ENCODE results near the gene NR2C2.
A peak's percentile ranks its signal among the peaks of the same experiment; 100 is the strongest.

NR2C2 gene

DNA sequence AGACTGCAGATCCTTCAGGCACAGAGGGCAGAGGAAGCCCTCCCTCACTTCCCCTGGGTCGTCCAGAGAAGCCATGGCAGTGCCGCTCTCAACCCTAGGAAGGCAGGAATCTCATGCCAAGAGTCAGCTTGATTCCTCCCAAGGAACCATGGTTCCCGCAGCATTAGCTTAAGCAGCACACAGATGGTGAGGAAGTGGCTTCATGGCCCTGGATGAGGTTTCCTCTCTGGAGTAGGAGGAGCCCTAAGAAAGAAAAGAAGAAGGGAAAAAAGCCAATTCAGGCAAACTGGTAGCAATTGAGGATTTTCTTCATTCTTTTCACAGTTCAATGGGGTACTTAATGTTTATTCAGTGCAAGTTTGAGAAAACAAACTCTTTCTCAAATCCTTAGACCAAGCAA, 148.7 kb downstream of the NR2C2 start:
- TF ChIP-seq, protein P1, sequence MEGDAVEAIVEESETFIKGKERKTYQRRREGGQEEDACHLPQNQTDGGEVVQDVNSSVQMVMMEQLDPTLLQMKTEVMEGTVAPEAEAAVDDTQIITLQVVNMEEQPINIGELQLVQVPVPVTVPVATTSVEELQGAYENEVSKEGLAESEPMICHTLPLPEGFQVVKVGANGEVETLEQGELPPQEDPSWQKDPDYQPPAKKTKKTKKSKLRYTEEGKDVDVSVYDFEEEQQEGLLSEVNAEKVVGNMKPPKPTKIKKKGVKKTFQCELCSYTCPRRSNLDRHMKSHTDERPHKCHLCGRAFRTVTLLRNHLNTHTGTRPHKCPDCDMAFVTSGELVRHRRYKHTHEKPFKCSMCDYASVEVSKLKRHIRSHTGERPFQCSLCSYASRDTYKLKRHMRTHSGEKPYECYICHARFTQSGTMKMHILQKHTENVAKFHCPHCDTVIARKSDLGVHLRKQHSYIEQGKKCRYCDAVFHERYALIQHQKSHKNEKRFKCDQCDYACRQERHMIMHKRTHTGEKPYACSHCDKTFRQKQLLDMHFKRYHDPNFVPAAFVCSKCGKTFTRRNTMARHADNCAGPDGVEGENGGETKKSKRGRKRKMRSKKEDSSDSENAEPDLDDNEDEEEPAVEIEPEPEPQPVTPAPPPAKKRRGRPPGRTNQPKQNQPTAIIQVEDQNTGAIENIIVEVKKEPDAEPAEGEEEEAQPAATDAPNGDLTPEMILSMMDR (IDR thresholded peaks at IDR 0.05; ENCODE audit: insufficient read depth, low read depth, low read length, missing control alignments) = no peak
- DNase-seq (ENCODE audit: low read depth) = no peak
- no peak overlapping the region for H3K4me3 ChIP-seq (ENCODE audit: low read depth, low read length)

DNA sequence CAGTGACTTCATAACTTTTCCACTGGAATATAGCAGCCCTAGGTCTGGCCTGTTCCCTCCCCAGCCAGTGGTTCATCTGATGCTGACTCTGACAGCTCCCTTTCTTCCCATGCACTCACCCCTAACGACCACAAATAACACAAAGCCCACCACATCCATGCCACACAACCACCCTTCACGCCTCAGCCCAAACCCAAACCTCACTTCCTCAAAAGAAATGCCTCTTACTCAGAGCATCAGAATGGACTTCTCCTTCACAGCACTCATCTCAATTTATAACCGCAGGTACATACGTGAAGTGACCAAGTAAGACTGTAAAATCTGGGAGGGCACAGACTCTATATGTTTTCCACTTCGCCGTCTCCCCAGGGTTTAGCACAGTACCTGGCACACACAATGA, 150.5 kb downstream of the NR2C2 start:
- DNase-seq (ENCODE audit: low read depth) = peak; percentile 63
- TF ChIP-seq, protein P1 (IDR thresholded peaks at IDR 0.05; ENCODE audit: insufficient read depth, low read depth, low read length, missing control alignments) = no peak
- peak overlapping the region; percentile 95 for H3K4me3 ChIP-seq (ENCODE audit: low read depth, low read length)

Data from GM12865 (cell line).